HUES64 (cell line): ENCODE measurements around the gene LHX4.

Experiments
- H3K27ac ChIP-seq: 2 replicates; pipeline ENCODE4 v1.7.0; 2013; ENCODE audit warnings: low read depth, low read length, inconsistent platforms
- H3K27me3 ChIP-seq: 2 replicates; pipeline ENCODE4 v1.6.1; 2013; ENCODE audit warnings: mild to moderate bottlenecking, low read length; ENCODE audit not compliant: insufficient read depth
- H3K36me3 ChIP-seq: 2 replicates; pipeline ENCODE4 v1.6.1; 2013; ENCODE audit warnings: mild to moderate bottlenecking, low read length; ENCODE audit not compliant: insufficient read depth
- H3K4me1 ChIP-seq: 2 replicates; pipeline ENCODE4 v1.6.1; 2013; ENCODE audit warnings: mild to moderate bottlenecking, low read length, moderate library complexity; ENCODE audit not compliant: insufficient read depth
- H3K4me3 ChIP-seq: 2 replicates; pipeline ENCODE4 v1.5.1; 2013; ENCODE audit warnings: mild to moderate bottlenecking, low read length, moderate library complexity
- H3K9ac ChIP-seq: 2 replicates; pipeline ENCODE4 v1.6.1; 2013; ENCODE audit warnings: mild to moderate bottlenecking, low read depth, low read length
- H3K9me3 ChIP-seq: 2 replicates; pipeline ENCODE4 v1.6.1; 2013; ENCODE audit warnings: low read depth, low read length; ENCODE audit not compliant: insufficient read depth
- WGBS: fragments of 150-250, 120-280 bp; methylation state at CpG from one replicate; pipeline ENCODE4 v1.1.7; 2013; ENCODE audit warnings: missing lambda C conversion rate; 5-methylcytosine and 5-hydroxymethylcytosine counted together

The LHX4 gene

GRCh38 chr1:180235502-180236239, 5.6 kb downstream of the LHX4 start:
- peak overlapping the region; percentile 39 for H3K4me3 ChIP-seq
- WGBS, result 1% methylated on average over 49 of the region's 49 CpGs
- H3K9me3 ChIP-seq, result no peaks in the 10 kb centered on the region
- H3K9ac ChIP-seq, result no peak overlapping the region
- no peaks in the 10 kb centered on the region for H3K36me3 ChIP-seq
- H3K27ac ChIP-seq, result no peak overlapping the region
- H3K27me3 ChIP-seq, result peaks cover 98% of the 10 kb centered on the region
- H3K4me1 ChIP-seq, result peaks cover 60% of the 10 kb centered on the region

GRCh38 chr1:180236698-180237509, 6.8 kb downstream of the LHX4 start:
- Histone ChIP-seq H3K9me3 (no peaks in the 10 kb centered on the region), H3K4me3 (peak overlapping the region; percentile 39; the same call in 1 of the 2 replicates), H3K27ac (no peak overlapping the region), H3K36me3 (no peaks in the 10 kb centered on the region), H3K9ac (no peak overlapping the region), H3K4me1 (peaks cover 63% of the 10 kb centered on the region), H3K27me3 (peaks cover 95% of the 10 kb centered on the region)
- 2% methylated on average over 16 of the region's 16 CpGs for WGBS

GRCh38 chr1:180237869-180238476, 7.9 kb downstream of the LHX4 start:
- Histone ChIP-seq H3K36me3 (no peaks in the 10 kb centered on the region), H3K4me1 (peaks cover 61% of the 10 kb centered on the region), H3K4me3 (peak overlapping the region; percentile 39), H3K9ac (no peak overlapping the region), H3K27me3 (peaks cover 84% of the 10 kb centered on the region), H3K27ac (peak overlapping the region; percentile 85; the same call in 1 of the 2 replicates), H3K9me3 (no peaks in the 10 kb centered on the region)
- WGBS, result 20% methylated on average over 2 of the region's 7 CpGs

GRCh38 chr1:180238675-180239074, 8.6 kb downstream of the LHX4 start:
- Histone ChIP-seq H3K9me3 (no peaks in the 10 kb centered on the region), H3K27ac (peak overlapping the region; percentile 85; the same call in 1 of the 2 replicates), H3K36me3 (no peaks in the 10 kb centered on the region), H3K4me1 (peaks cover 64% of the 10 kb centered on the region), H3K27me3 (peaks cover 77% of the 10 kb centered on the region), H3K9ac (no peak overlapping the region), H3K4me3 (peak overlapping the region; percentile 39)
- 38% methylated on average over 6 of the region's 7 CpGs for WGBS

GRCh38 chr1:180239145-180240096, 9.4 kb downstream of the LHX4 start:
- Histone ChIP-seq H3K27me3 (peaks cover 70% of the 10 kb centered on the region), H3K27ac (peak overlapping the region; percentile 85; the same call in 1 of the 2 replicates), H3K4me3 (peak overlapping the region; percentile 39; the same call in 1 of the 2 replicates), H3K4me1 (peaks cover 64% of the 10 kb centered on the region), H3K9me3 (no peaks in the 10 kb centered on the region), H3K36me3 (no peaks in the 10 kb centered on the region), H3K9ac (no peak overlapping the region)
- WGBS, result 4% methylated on average over 9 of the region's 10 CpGs

- 81% methylated on average over 8 of the region's 8 CpGs for WGBS
- no peak overlapping the region for H3K9ac ChIP-seq
- H3K36me3 ChIP-seq, result no peaks in the 10 kb centered on the region
- no peaks in the 10 kb centered on the region for H3K9me3 ChIP-seq
- H3K27me3 ChIP-seq, result peaks cover 44% of the 10 kb centered on the region
- H3K4me3 ChIP-seq, result no peak overlapping the region
- H3K4me1 ChIP-seq, result peaks cover 55% of the 10 kb centered on the region
- no peak overlapping the region for H3K27ac ChIP-seq
Measured at GRCh38 chr1:180241716-180242544, 11.9 kb downstream of the LHX4 start.

GRCh38 chr1:180243517-180244221, 13.6 kb downstream of the LHX4 start:
- H3K27me3 ChIP-seq, result peaks cover 27% of the 10 kb centered on the region
- WGBS, result 92% methylated on average over 11 of the region's 11 CpGs
- no peak overlapping the region for H3K9ac ChIP-seq
- peaks cover 47% of the 10 kb centered on the region for H3K4me1 ChIP-seq
- no peaks in the 10 kb centered on the region for H3K36me3 ChIP-seq
- H3K4me3 ChIP-seq, result no peak overlapping the region
- H3K27ac ChIP-seq, result no peak overlapping the region
- no peaks in the 10 kb centered on the region for H3K9me3 ChIP-seq

- H3K9me3 ChIP-seq, result no peaks in the 10 kb centered on the region
- WGBS, result 76% methylated on average over 6 of the region's 6 CpGs
- H3K27me3 ChIP-seq, result peaks cover 16% of the 10 kb centered on the region
- H3K4me1 ChIP-seq, result peaks cover 38% of the 10 kb centered on the region
- H3K9ac ChIP-seq, result no peak overlapping the region
- no peaks in the 10 kb centered on the region for H3K36me3 ChIP-seq
- no peak overlapping the region for H3K4me3 ChIP-seq
- H3K27ac ChIP-seq, result no peak overlapping the region
Measured at GRCh38 chr1:180244840-180245239, 14.8 kb downstream of the LHX4 start.

- Histone ChIP-seq H3K9ac (no peak overlapping the region), H3K4me3 (no peak overlapping the region), H3K27ac (no peak overlapping the region), H3K9me3 (no peaks in the 10 kb centered on the region), H3K4me1 (peaks cover 24% of the 10 kb centered on the region), H3K36me3 (no peaks in the 10 kb centered on the region), H3K27me3 (peaks cover under 1% of the 10 kb centered on the region; the same call in 1 of the 2 replicates)
- WGBS, result 97% methylated on average over 5 of the region's 5 CpGs
Measured at GRCh38 chr1:180246579-180246978, 16.5 kb downstream of the LHX4 start.
